ENCODE results near the gene SSR1.
"Not testable (repeated sequence)": the region's sequence is repeated elsewhere in the genome, so short reads cannot be mapped to it uniquely, and the experiment has no call there.

Gene SSR1

DNA sequence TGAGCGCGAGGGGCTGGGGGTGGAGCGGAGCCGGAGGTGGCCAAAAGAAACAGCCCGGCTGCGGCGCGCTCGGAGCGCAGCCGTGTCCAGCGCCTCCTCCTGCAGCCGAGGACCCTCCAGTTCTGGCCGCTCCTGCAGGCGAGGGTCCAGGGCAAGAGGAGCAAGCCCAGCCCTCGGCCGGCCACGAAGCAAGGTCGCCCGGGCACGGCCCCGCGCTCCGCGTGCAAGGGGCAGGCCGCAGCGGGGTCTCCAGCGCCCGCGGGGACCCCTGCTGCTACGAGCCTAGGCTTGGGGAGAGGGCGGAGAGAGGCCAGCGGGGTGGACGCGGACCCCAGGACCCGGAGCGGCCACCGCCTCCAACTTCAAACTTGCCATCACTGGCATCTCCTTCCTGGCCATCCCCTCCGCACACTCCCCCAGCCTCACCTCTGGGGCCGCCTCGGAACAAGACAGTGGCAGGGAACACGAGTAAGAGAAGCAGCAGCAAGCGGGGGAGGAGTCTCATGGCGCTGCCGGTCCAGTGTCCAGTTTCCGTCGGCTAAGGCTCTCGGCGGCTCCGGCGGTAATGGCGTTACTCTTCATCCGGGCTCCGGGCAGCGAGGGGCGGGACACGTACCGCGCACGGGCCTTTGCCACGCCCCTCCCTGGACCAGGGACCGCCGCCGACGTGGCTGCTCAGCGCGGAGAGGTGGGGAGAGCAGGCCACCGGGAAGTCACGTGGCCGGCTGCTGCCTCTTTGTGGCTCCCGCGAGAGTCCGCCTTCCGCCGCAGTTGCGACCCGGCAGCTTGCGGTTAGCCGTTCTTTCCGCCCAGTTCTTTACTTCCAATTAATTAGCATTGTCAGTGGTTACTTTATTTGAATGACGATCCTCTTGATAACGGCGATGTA is at the start of gene SSR1:
TSS of gene SSR1 (minus strand) at position 584 of the 889 bp plus-strand sequence. CDS start at position 505, 79 bp downstream.
- peak; percentile 82 to 89 for DNase-seq (ENCODE audit: low read depth in 1 of 2, low spot score in 1 of 2)

DNA sequence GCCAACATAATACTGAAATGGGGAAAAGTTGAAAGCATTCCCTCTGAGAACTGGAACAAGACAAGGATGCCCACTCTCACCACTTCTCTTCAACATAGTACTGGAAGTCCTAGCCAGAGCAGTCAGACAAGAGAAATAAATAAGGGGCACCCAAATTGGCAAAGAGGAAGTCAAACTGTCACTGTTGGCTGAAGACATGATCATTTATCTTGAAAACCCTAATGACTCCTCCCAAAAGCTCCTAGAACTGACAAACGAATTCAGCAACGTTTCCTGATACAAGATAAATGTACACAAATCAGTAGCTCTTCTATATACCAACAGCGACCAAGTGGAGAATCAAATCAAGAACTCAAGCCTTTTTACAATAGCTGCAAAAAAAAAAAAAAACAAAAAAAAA is 38.9 kb upstream of the SSR1 start:
- not testable (repeated sequence) for DNase-seq (ENCODE audit: low read depth in 1 of 2, low spot score in 1 of 2)

DNA sequence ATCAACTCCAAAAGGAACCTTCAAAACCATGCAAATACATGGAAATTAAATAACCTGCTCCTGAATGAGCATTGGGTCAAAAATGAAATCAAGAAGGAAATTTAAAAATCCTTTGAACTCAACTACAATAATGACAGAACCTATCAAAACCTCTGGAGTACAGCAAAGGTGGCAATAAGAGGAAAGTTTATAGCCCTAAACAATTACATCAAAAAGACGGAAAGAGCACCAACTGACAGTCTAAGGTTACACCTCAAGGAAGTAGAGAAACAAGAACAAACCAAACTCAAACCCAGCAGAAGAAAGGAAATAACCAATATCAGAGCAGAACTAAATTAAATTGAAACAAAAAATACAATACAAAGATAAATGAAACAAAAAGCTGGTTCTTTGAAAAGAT is 37.6 kb upstream of the SSR1 start:
- not testable (repeated sequence) for DNase-seq (ENCODE audit: low read depth in 1 of 2, low spot score in 1 of 2)

DNA sequence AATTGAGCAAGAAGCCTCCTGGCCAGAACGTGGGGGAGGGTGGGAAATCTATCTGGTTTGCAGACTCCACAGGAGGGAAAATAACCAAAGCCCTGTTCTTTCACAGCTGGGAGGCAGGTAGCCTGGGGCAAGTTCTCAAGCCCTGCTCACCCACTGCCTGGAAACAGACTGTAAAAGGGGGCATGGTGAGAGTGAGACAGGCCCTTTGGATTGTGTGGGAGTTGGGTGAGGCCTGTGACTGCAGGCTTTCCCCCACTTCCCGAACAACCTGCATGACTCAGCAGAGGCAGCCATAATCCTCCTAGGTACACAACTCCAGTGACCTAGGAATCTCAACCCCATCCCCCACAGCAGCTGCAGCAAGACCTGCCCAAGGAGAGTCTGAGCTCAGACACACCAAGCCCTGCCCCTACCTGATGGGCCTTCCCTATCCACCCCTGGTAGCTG is 34.6 kb upstream of the SSR1 start:
- DNase-seq (ENCODE audit: low read depth in 1 of 2, low spot score in 1 of 2) = not testable (repeated sequence)

DNA sequence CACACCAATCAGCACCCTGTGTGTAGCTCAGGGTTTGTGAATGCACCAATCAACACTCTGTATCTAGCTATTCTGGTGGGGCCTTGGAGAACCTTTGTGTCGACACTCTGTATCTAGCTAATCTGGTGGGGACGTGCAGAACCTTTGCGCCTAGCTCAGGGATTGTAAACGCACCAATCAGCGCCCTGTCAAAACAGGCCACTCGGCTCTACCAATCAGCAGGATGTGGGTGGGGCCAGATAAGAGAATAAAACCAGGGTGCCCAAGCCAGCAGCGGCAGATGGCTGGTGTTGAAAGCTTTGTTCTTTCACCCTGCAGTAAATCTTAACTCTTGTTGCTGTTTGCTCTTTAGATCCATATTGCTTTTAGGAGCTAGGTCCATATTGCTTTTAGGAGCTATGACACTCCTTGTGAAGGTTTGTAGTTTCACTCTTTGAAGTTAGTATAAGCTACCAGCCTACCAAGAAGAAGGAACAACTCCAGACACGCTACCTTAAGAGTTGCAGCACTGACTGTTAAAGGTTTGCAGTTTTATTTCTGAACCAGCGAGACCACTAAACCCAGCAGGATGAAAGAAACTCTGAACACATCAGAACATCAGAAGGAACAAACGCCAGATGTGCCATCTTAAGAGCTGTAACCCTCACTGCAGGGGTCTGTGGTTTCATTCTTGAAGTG is 31.9 kb upstream of the SSR1 start:
- DNase-seq (ENCODE audit: low read depth in 1 of 2, low spot score in 1 of 2) = not testable (repeated sequence)

DNA sequence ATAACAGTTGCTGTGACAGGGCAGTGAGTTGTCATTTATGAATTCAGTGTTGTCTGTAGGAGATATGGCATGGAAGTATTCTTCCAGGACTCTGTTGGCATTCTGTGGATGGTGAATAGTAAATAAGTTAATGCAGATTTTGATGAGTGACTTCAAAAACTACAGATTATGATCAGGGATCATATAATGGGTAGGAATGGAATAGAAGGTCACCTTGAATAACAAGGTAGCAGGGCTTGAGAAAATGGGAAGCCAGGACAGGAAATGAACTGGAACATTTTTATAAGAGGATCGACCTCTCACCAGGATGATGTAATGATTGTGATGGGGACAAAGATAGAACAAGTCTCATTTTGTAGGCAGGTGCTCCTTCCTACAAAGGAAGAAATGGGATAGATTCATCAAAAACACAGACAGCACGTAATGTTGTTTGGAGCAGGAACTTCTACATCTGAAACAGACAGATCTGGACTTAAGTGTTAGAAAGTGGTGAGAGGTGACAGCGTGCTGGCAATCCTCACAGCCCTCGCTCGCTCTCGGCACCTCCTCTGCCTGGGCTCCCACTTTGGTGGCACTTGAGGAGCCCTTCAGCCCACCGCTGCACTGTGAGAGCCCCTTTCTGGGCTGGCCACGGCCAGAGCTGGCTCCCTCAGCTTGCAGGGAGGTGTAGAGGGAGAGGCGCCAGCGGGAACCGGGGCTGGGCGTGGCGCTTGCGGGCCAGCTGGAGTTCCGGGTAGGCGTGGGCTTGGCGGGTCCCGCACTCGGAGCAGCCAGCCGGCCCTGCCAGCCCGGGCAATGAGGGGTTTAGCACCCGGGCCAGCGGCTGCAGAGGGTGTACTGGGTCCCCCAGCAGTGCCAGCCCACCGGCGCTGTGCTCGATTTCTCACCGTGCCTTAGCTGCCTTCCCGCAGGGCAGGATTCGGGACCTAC is 30.8 kb upstream of the SSR1 start:
- no peak for DNase-seq (ENCODE audit: low read depth in 1 of 2, low spot score in 1 of 2)

DNA sequence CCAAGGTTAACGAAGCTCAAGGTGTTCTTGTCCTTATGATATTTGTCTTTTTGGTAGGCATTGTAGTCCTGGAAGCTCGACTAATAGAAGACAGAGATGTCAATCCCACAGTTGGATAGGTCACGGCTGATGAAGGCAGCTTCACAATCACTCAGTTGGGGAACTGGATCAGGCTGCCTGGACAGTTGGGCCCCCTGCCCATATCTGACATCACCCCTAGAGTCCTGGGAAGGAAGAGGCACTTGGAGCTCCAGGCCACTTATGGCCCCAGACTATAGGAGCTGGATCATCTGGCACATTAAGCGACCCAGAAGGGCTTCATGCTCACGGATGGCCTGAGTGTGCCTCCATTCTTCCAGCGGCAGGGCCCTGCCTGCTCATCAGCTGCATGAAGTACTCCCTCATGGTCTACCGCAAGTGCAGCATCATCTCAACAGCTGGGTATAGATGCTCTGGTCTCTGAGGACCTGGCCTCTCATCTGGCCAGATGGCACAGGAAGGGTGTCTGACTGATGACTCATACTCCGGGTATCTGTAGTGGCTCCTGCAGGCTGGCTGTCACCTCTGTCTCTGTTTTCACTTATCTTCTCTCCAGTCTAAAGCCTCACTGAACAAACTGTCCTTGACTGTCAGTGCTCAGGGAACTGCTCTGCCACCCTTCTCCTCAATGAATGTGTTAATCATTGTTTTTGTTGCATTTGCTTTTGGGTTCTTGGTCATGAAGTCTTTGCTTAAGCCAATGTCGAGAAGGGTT is 29.2 kb upstream of the SSR1 start:
- no peak for DNase-seq (ENCODE audit: low read depth in 1 of 2, low spot score in 1 of 2)

DNA sequence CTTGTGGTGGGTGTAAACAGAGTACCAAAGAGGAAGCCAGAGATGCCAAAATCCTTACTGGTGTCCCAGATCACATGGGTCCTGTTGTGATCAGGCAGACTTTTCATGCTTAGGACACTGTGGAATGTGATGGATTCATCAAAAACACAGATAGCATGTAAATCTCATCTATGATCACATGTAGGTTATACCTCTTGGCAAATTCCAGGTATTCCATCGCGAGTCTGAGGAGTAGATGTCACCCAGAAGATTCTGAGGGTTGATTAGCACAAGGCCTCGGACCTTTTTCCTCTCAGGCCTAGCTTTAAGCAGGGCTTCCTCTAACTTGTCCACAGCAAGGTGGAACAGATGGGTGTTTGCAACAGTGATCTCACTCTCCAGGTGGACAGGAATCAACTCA is 28.3 kb upstream of the SSR1 start:
- DNase-seq (ENCODE audit: low read depth in 1 of 2, low spot score in 1 of 2) = no peak

DNA sequence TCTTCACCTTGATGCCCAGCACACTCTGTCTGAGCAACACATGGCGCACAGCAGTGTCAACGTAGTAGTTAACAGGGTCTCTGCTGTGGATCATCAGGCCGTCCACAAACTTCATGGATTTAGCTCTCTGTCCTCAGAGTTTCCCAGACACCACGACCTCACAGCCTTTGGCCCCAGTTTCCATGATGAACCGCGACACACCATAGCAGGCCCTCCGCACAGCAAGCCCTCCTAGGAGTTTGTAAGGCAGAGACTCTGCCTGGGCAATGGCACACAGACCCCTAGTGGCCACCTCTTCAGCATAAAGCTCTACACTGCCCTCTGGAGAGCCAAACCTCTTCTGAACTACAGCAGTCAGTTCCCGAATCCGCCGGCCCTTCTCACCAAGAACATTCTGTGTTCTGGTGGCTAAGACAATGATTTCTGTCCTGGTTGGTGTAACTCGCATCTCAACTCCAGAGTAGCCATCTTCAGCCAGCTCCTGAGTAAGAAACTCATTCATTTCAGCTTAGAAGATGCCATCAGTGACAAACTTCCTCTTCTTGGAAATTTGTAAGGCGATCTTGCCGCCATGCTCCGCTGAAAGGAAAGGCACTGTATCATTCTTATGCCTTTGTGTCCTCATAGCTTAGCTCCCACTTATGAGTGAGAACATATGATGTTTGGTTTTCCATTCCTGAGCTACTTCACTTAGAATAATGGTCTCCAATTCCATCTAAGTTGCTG is 26.2 kb upstream of the SSR1 start:
- not testable (repeated sequence) for DNase-seq (ENCODE audit: low read depth in 1 of 2, low spot score in 1 of 2)

DNA sequence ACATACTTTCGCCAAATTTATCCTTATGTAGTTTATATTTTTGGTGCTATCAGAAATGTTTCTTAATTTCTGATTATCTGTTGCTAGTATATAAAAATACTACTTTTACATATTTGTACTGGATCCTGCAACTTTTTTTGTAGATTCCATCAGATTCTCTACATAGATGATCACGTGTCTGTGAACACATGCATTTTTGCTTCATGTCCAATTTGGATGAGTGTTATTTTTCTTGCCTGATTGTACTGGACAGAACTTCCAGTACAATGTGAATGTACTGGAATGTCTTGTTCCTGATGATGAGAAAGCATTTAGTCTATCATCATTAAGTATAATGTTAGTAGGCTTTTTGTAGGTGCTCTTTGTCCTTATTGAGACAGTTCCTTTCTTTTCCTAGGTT is 25.0 kb upstream of the SSR1 start:
- no peak for DNase-seq (ENCODE audit: low read depth in 1 of 2, low spot score in 1 of 2)

DNA sequence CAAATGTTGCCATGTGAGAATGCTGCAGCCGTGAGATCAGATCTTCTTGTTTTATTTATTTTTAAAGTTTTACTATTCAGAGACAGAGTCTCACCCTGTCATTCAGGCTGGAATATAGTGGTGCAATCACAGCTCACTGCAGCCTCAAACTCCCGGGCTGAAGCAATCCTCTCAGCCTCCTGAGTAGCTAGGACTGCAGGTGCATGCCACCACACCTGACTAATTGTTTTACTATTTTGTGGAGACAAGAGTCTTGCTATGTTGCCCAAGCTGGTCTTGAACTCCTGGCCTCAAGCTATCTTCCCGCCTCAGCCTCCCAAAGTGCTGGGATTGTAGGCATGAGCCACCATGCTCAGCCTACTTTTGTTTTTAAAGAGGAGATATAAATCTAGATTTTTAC is 22.5 kb upstream of the SSR1 start:
- no peak for DNase-seq (ENCODE audit: low read depth in 1 of 2, low spot score in 1 of 2)

DNA sequence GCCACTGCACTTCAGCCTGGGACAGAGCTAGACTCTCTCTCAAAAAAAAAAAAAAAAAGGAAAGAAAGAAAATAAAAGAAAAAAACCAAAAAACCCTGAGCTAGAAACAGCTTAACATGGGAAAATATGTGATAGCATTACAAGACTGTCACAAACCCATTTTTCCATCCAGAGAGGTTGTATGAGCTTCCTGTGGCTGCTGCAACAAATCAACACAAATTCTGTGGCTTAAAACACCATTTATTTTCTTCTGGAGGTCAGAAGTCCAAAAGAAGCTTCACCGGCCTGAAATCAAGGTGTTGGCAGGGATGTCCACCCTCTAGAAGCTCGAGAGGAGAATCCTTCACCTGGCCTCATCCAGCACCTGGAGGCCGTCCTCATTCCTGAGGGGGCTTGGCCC is 21.7 kb upstream of the SSR1 start:
- no peak for DNase-seq (ENCODE audit: low read depth in 1 of 2, low spot score in 1 of 2)

DNA sequence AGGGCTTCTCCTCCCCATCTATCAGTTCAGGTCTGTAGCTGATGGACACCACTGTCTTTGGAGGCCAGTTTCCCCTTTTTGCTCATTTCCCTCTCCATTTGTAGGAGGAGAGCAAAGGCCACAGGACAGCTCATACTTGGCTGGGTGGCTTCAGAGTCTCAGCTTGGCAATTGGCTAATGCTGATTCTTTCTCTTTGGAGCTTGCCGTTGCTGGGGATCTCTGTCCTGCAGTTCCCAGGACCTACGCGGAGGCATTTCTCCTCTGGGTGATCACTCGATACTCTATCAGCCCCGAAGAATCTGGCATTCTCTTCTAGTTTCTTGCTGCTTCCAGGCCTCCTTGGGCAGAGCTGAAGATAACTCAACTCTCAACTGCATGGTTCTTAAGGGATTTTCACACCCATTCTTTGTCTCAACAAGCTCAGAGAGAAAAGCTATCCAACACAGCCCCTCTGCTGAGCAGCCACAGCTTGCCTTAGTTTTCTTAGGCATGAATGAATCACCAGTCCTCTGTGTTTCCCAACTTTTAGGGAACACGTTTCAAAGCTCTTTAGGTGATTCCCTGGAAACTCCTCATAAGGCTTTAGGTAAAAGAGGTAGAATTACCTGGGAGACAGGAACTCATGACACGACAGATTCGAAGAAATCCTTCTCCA is 19.2 kb upstream of the SSR1 start:
- DNase-seq (ENCODE audit: low read depth in 1 of 2, low spot score in 1 of 2) = no peak

DNA sequence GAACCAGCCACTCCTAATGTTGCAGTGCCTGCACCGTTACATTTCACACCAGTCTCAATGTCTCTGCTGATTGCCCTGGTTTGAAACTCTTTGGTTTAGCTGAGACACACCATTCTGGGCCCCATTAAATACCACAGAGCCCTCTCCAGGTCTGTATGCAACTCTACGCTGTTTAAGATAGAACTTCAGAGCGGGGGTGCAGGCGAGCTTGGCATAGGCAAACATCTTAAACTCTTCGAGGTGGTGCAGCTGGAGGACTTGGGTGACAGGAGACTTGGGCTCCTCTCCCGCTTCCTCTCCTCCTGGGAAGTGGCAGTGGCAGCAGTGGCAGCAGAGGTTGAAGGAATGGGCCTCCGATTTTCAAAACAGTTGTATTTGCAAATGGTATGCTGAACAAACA is 18.5 kb upstream of the SSR1 start:
- no peak for DNase-seq (ENCODE audit: low read depth in 1 of 2, low spot score in 1 of 2)

DNA sequence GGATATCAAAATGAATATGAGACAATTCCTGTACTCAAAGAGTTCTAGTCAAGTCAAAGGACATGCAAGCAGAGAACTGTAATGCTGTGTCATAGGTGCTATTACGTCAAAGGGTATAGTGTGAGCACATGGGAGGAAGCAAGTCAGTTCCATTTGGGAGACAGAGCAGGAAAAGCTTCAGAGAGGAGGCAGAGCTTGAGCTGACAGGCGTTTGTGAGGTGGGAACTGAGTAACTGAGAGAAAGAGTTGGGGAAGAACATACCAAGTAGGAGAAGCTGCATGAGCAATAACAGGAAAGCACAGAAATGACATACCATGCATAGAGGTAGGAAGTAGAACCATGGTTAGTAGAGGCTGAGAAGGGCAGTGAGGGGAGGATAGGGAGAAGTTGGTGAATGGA is 15.2 kb upstream of the SSR1 start:
- no peak for DNase-seq (ENCODE audit: low read depth in 1 of 2, low spot score in 1 of 2)

DNA sequence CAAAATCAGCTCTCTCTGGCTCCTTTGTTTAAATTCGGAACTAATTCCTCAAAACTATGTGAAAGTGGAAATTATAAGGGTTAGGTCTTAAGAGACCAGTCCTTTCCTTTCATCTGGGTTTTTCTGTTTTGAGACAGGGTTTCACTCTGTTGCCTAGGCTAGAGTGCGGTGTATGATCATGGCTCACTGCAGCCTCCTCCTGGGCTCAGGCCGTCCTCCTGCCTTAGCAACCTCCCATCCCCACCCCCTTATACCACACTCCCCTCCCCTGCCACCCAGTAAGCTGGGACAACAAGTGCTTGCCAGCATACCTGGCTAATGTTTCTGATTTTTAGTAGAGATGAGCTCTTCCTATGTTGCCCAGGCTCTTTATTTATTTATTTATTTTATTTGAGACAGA is 12.8 kb upstream of the SSR1 start:
- no peak for DNase-seq (ENCODE audit: low read depth in 1 of 2, low spot score in 1 of 2)

DNA sequence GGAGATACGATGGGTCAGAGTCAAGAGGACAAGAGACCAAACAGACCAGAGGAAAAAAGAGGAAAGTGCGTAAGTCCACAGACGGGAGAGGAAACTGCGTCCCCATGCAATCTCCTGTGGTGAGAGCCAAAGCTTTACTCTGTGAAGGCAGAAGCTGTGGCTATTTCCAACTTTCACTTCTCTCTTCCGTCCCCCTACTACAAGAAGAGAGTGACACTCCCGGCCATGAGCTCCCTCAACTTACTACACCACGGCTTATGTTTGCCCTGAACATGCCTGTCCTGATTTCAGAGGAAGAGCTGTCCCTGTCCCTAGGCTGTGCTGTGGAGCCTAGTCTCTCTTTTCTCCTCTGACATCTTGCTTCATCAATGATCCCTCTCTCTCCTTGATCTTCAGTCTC is 11.5 kb upstream of the SSR1 start:
- no peak for DNase-seq (ENCODE audit: low read depth in 1 of 2, low spot score in 1 of 2)

DNA sequence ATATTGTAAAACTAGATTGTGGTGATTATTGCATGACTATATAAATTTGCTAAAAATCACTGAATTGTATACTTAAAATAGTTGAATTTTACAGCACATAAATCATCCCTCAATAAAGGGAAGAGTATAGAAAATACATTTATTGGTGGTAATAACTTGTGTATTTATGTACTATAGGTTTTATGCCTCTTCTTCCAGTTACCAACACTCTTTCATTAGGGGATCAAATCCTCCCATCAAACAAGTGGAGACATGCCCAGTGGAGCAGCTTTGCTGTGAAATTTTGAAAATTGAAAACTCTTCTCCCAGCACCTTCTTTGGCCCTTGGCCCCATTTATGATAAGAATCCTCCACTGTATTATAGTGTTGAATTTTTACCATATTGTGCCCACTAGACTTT is 10.1 kb upstream of the SSR1 start:
- DNase-seq (ENCODE audit: low read depth in 1 of 2, low spot score in 1 of 2) = no peak

DNA sequence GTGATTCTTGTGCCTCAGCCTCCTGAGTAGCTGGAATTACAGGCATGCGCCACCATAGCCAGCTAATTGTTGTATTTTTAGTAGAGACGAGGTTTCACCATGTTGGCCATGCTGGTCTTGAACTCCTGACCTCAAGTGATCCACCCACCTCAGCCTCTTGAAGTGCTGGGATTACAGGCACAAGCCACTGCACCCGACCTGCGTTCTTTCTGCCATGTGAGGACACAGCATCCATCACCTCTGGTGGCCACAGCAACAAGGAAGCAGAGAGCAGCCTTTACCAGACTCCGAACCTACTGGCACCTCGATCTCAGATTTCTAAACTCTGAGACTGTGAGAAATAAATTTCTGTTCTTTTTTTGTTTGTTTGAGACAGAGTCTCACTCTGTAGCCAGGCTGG is 8.9 kb upstream of the SSR1 start:
- not testable (repeated sequence) for DNase-seq (ENCODE audit: low read depth in 1 of 2, low spot score in 1 of 2)
